Peyer's patch (tissue), 4 donors: ENCODE data around the gene CUL7.

ENCODE experiments used
- POLR2A ChIP-seq, 2 donors: fragments of 450-650 bp; IDR thresholded peaks; one replicate each; pipeline ENCODE4 v1.5.1; 2017; ENCODE audit warnings: antibody characterized with exemption in 2 of 2, mild to moderate bottlenecking in 2 of 2, moderate library complexity in 2 of 2
- TF ChIP-seq, protein P1 (sequence below), 6 experiments: fragments of 450-650 bp in 4 of 6; fragments of 200-600 bp in 2 of 6; sonication (generic) in 1 of 6; IDR thresholded peaks; one replicate each; pipeline ENCODE4 v1.5.1; 2017 to 2019; ENCODE audit warnings: antibody characterized with exemption in 6 of 6, mild to moderate bottlenecking in 3 of 6, moderate library complexity in 1 of 6

DNA sequence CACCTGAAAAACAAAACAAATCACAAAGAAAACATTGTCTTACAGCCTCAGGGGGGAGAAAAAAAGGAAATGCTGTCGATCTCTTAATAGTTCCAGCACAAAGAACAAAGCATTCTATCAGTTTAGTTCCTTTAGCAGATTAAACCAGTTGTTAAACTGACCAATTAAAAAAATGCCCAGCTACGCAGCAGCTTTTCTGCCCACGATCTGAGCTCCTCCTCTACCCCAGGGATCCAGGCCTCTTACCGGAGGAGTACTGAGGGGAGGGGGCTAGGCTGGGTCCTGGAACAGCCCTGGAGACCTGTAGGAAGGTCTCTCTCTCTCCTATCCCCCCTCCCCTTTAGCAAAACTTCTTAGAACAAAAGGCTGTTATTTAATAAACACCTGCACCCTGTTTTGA is 35.8 kb upstream of the CUL7 start:
- no peak for TF ChIP-seq POLR2A (IDR thresholded peaks at IDR 0.05)
- TF ChIP-seq, protein P1, sequence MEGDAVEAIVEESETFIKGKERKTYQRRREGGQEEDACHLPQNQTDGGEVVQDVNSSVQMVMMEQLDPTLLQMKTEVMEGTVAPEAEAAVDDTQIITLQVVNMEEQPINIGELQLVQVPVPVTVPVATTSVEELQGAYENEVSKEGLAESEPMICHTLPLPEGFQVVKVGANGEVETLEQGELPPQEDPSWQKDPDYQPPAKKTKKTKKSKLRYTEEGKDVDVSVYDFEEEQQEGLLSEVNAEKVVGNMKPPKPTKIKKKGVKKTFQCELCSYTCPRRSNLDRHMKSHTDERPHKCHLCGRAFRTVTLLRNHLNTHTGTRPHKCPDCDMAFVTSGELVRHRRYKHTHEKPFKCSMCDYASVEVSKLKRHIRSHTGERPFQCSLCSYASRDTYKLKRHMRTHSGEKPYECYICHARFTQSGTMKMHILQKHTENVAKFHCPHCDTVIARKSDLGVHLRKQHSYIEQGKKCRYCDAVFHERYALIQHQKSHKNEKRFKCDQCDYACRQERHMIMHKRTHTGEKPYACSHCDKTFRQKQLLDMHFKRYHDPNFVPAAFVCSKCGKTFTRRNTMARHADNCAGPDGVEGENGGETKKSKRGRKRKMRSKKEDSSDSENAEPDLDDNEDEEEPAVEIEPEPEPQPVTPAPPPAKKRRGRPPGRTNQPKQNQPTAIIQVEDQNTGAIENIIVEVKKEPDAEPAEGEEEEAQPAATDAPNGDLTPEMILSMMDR (IDR thresholded peaks at IDR 0.05): no peak
